HepG2 (cell line): ENCODE data around the gene PCBP4. TPM values are rescaled to one million over a fixed set of nuclear protein-coding genes. Genes with fewer than 3 reads are reported as not detected.
A peak's percentile ranks its signal among the peaks of the same experiment; 100 is the strongest.

ENCODE experiments used
- ATAC-seq: fragments of 200-7000 bp; cut with Tn5 transposase; 3 replicates; pipeline ENCODE4 v1.9.1; 2020; ENCODE audit warnings: mild to moderate bottlenecking, moderate library complexity
- BruUV-seq: library from RNA; stranded (reverse); fragments of 400-500 nt; replicated peaks from 2 replicates; lab custom pipeline; 2021; lab: Mats Ljungman, UMichigan
- CTCF ChIA-PET: fragments of 300-600 bp; formaldehyde crosslinking; extraction: SDS; loops from one replicate; lab custom pipeline; 2021; ENCODE audit warnings: low total read pairs, inconsistent platforms, low intra/inter-chr PET ratio; lab: Yijun Ruan, JAX
- POLR2A ChIA-PET: fragments of 350-600 bp; sonication (Branson Sonifier 250); formaldehyde crosslinking; loops from one replicate; lab custom pipeline; 2020; ENCODE audit warnings: antibody characterized with exemption, inconsistent platforms; lab: Yijun Ruan, JAX
- DNase-seq: peaks from one replicate; pipeline ENCODE4 v3.0.0-alpha.2; 2015; ENCODE audit warnings: low spot score
- FAIRE-seq: peaks from 3 replicates; lab custom pipeline; 2011; peaks lifted over from hg19 to GRCh38; lab: Jason Lieb, UNC
- H2AFZ ChIP-seq: one replicate; pipeline ENCODE4 v1.6.1; 2011; ENCODE audit warnings: low read length, inconsistent platforms
- H3K27ac ChIP-seq: fragments of 300-600 bp; 3 replicates; pipeline ENCODE4 v1.8.0; 2011; ENCODE audit warnings: mixed run types, mild to moderate bottlenecking, mixed read lengths, low read length, inconsistent platforms; ENCODE audit not compliant: insufficient read depth; ENCODE audit errors: extremely low read length
- H3K27me3 ChIP-seq, 2 experiments: fragments of 200-600 bp in 1 of 2; 2 replicates in 1 of 2; 3 replicates in 1 of 2; pipeline versions ENCODE4 v1.6.0 to v1.8.0; 2011; ENCODE audit warnings: low read length in 2 of 2, mild to moderate bottlenecking in 2 of 2, moderate library complexity in 2 of 2, inconsistent platforms in 1 of 2; ENCODE audit not compliant: insufficient read depth in 2 of 2, control insufficient read depth in 1 of 2
- H3K36me3 ChIP-seq, 2 experiments: fragments of 200-600 bp in 1 of 2; replicated peaks in 1 of 2; 2 replicates in 1 of 2; 3 replicates in 1 of 2; pipeline versions ENCODE4 v1.5.1 to v1.8.0; 2011; ENCODE audit warnings: low read length in 2 of 2, inconsistent platforms in 1 of 2; ENCODE audit not compliant: insufficient read depth in 2 of 2, control insufficient read depth in 1 of 2
- H3K4me1 ChIP-seq: 2 replicates; pipeline ENCODE4 v1.5.1; 2012; ENCODE audit warnings: low read length, inconsistent platforms; ENCODE audit not compliant: insufficient read depth
- H3K4me2 ChIP-seq: 2 replicates; pipeline ENCODE4 v1.6.0; 2011; ENCODE audit warnings: low read depth, low read length, inconsistent platforms
- H3K4me3 ChIP-seq, 3 experiments: fragments of 200-600 bp in 1 of 3; sonication (generic), shearing (Covaris generic) in 1 of 3; replicated peaks in 1 of 3; 2 replicates each; pipeline ENCODE4 v1.5.1; 2011 to 2016; ENCODE audit warnings: low read length in 3 of 3, inconsistent platforms in 2 of 3, low read depth in 2 of 3, mild to moderate bottlenecking in 2 of 3, control low read depth in 1 of 3, mixed read lengths in 1 of 3; ENCODE audit not compliant: insufficient read depth in 1 of 3
- H3K79me2 ChIP-seq: one replicate; pipeline ENCODE4 v1.6.1; 2011; ENCODE audit warnings: low read length, inconsistent platforms; ENCODE audit not compliant: insufficient read depth
- H3K9ac ChIP-seq: 2 replicates; pipeline ENCODE4 v1.6.0; 2011; ENCODE audit warnings: mild to moderate bottlenecking, low read depth, low read length, inconsistent platforms; ENCODE audit not compliant: insufficient read depth
- H3K9me3 ChIP-seq: 2 replicates; pipeline ENCODE4 v1.5.1; 2012; ENCODE audit warnings: mild to moderate bottlenecking, low read length
- H4K20me1 ChIP-seq: 2 replicates; pipeline ENCODE4 v1.6.0; 2011; ENCODE audit warnings: inconsistent platforms, mild to moderate bottlenecking, low read length, moderate library complexity; ENCODE audit not compliant: insufficient read depth
- AGO2 ChIP-seq: fragments of 200-400 bp; formaldehyde crosslinking; optimal IDR thresholded peaks from 2 replicates; pipeline ENCODE3; 2017; ENCODE audit warnings: mild to moderate bottlenecking, low read depth, low read length, moderate library complexity
- ZMAT3 ChIP-seq: sonication (generic); formaldehyde crosslinking; conservative IDR thresholded peaks from 2 replicates; pipeline ENCODE4 v1.7.0; 2021; ENCODE audit warnings: missing genetic modification reagents
- ZNF260 ChIP-seq: sonication (generic); formaldehyde crosslinking; IDR thresholded peaks from 2 replicates; pipeline ENCODE4 v1.4.0; 2020; ENCODE audit warnings: missing genetic modification reagents, low read depth, mild to moderate bottlenecking, borderline replicate concordance
- ZNF713 ChIP-seq: sonication (generic); formaldehyde crosslinking; IDR thresholded peaks from 2 replicates; pipeline ENCODE4 v1.4.0; 2020; ENCODE audit warnings: mild to moderate bottlenecking, missing genetic modification reagents
- WGBS: methylation state at CpG from one replicate; pipeline ENCODE4 v1.1.6; 2017; ENCODE audit warnings: low lambda C conversion rate; 5-methylcytosine and 5-hydroxymethylcytosine counted together
- in situ Hi-C: cut with HindIII; loops from 2 replicates; pipeline ENCODE4 v1.10.0; 2017; ENCODE audit warnings: low pct_unique_long_range_greater_than_20kb; ENCODE audit not compliant: extremely low pct_ligation_motif_present
- intact Hi-C: fragments of 100-400 bp; cut with micrococcal nuclease; formaldehyde crosslinking; loops from one replicate; pipeline ENCODE4 v1.10.0; 2022; ENCODE audit not compliant: unreplicated experiment
- polyA plus RNA-seq, 8 experiments: library from polyadenylated mRNA; depleted of rRNA in 3 of 8; stranded (reverse) in 7 of 8; unstranded in 1 of 8; fragments of >200 nt; fragmentation: Illumina TruSeq in 4 of 8; extraction: Trizol in 4 of 8; gene quantifications; 2 replicates each; pipeline versions ENCODE4 v1.2.1 to v1.2.3, GENCODE V29; 2011 to 2016; ENCODE audit warnings: low read depth in 4 of 8, missing spikeins in 1 of 8, mixed read lengths in 1 of 8; ENCODE audit not compliant: insufficient read depth in 1 of 8
- total RNA-seq, 5 experiments: library from RNA; depleted of rRNA; stranded (reverse); fragments of >200 nt; fragmentation: Illumina TruSeq; extraction: Trizol; gene quantifications; 2 replicates each; pipeline ENCODE4 v1.2.3, GENCODE V29; 2016; ENCODE audit warnings: low read depth in 1 of 5
- TF ChIP-seq, protein P1 (sequence below): sonication (generic); formaldehyde crosslinking; IDR thresholded peaks from 2 replicates; pipeline ENCODE4 v1.4.0; 2020; ENCODE audit warnings: missing genetic modification reagents, borderline replicate concordance
- TF ChIP-seq, protein P2 (sequence below): sonication (generic); formaldehyde crosslinking; IDR thresholded peaks from 2 replicates; pipeline ENCODE4 v1.5.1; 2020; ENCODE audit warnings: mild to moderate bottlenecking, missing genetic modification reagents, moderate library complexity

PCBP4 gene
- total and polyA plus RNA-seq, 2 of the 13 experiments (the other 11 are each of a cell fraction or from before 2014, with no cell fraction given): 36.8 to 51.3 TPM

DNA sequence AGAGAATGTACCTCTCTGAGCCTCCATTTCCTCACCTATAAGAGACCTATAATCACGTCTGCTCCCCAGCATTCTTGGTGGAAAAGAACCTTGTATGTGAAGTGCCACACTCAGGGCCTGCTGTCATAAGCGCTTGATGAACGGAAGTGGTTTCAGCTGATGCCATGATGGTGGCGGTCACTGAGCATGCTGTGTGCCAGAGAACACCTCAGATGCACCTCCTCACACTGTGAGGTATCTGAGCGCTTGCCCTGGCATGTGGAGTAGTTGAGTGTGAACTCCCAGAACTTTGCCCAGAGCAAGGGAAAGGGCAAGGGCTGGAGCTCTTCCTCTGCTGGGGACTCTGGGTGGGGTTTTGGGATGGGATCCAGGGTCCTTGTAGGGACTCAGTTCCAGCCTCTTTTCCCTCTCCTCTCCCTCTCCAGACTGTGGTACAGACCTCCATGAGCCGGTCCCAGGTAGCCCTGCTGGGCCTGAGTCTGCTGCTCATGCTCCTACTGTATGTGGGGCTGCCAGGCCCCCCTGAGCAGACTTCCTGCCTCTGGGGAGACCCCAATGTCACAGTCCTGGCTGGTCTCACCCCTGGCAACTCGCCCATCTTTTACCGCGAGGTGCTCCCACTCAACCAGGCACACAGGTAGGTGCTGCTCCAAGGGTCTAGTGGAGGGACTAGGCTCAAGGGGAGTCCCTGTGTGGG lies 10.3 kb upstream of the PCBP4 start:
- peaks cover 10% of the 10 kb centered on the region for H3K79me2 ChIP-seq
- peaks cover 37% of the 10 kb centered on the region for H3K4me1 ChIP-seq
- TF ChIP-seq ZMAT3 (CRISPR knock-in tag) (no peak), AGO2 (peak; percentile 11), ZNF713 (no peak), ZNF260 (no peak)
- TF ChIP-seq, protein P1, sequence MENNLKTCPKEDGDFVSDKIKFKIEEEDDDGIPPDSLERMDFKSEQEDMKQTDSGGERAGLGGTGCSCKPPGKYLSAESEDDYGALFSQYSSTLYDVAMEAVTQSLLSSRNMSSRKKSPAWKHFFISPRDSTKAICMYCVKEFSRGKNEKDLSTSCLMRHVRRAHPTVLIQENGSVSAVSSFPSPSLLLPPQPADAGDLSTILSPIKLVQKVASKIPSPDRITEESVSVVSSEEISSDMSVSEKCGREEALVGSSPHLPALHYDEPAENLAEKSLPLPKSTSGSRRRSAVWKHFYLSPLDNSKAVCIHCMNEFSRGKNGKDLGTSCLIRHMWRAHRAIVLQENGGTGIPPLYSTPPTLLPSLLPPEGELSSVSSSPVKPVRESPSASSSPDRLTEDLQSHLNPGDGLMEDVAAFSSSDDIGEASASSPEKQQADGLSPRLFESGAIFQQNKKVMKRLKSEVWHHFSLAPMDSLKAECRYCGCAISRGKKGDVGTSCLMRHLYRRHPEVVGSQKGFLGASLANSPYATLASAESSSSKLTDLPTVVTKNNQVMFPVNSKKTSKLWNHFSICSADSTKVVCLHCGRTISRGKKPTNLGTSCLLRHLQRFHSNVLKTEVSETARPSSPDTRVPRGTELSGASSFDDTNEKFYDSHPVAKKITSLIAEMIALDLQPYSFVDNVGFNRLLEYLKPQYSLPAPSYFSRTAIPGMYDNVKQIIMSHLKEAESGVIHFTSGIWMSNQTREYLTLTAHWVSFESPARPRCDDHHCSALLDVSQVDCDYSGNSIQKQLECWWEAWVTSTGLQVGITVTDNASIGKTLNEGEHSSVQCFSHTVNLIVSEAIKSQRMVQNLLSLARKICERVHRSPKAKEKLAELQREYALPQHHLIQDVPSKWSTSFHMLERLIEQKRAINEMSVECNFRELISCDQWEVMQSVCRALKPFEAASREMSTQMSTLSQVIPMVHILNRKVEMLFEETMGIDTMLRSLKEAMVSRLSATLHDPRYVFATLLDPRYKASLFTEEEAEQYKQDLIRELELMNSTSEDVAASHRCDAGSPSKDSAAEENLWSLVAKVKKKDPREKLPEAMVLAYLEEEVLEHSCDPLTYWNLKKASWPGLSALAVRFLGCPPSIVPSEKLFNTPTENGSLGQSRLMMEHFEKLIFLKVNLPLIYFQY (CRISPR knock-in tag): no peak
- TF ChIP-seq, protein P2, sequence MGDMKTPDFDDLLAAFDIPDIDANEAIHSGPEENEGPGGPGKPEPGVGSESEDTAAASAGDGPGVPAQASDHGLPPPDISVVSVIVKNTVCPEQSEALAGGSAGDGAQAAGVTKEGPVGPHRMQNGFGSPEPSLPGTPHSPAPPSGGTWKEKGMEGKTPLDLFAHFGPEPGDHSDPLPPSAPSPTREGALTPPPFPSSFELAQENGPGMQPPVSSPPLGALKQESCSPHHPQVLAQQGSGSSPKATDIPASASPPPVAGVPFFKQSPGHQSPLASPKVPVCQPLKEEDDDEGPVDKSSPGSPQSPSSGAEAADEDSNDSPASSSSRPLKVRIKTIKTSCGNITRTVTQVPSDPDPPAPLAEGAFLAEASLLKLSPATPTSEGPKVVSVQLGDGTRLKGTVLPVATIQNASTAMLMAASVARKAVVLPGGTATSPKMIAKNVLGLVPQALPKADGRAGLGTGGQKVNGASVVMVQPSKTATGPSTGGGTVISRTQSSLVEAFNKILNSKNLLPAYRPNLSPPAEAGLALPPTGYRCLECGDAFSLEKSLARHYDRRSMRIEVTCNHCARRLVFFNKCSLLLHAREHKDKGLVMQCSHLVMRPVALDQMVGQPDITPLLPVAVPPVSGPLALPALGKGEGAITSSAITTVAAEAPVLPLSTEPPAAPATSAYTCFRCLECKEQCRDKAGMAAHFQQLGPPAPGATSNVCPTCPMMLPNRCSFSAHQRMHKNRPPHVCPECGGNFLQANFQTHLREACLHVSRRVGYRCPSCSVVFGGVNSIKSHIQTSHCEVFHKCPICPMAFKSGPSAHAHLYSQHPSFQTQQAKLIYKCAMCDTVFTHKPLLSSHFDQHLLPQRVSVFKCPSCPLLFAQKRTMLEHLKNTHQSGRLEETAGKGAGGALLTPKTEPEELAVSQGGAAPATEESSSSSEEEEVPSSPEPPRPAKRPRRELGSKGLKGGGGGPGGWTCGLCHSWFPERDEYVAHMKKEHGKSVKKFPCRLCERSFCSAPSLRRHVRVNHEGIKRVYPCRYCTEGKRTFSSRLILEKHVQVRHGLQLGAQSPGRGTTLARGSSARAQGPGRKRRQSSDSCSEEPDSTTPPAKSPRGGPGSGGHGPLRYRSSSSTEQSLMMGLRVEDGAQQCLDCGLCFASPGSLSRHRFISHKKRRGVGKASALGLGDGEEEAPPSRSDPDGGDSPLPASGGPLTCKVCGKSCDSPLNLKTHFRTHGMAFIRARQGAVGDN: 0 out of 2 replicates have a peak, but pooled peaks have one; percentile 13
- no peaks in the 10 kb centered on the region for H3K9me3 ChIP-seq
- H4K20me1 ChIP-seq: no peaks in the 10 kb centered on the region
- no peak for FAIRE-seq
- no peak for ATAC-seq
- no peak overlapping the region for H3K27ac ChIP-seq
- no peaks in the 10 kb centered on the region; a peak in 1 of 5 replicates for H3K36me3 ChIP-seq
- H3K4me2 ChIP-seq: no peak overlapping the region
- intact Hi-C loops (no loop called here), in situ Hi-C loops (no loop called here)
- ChIA-PET CTCF (no interaction called here), POLR2A (interaction anchor here (1.4 to 1.6 kb wide), 2 partner anchors 35 to 69 kb away, joined by 3 to 4 read pairs; partner anchors contain the start of gene PARP3)
- WGBS: 92% methylated on average over 7 of the region's 9 CpGs
- no TSS peak for BruUV-seq
- no peaks in the 10 kb centered on the region; a peak in 1 of 5 replicates for H3K27me3 ChIP-seq
- H2AFZ ChIP-seq: no peak overlapping the region
- no peak overlapping the region for H3K4me3 ChIP-seq
- no peak for DNase-seq
- no peak overlapping the region for H3K9ac ChIP-seq
